HG03469 (cell line): ENCODE results near the gene NTN5.
"Not testable (repeated sequence)": the region's sequence is repeated elsewhere in the genome, so short reads cannot be mapped to it uniquely, and the experiment has no call there.

ENCODE experiments used
- ATAC-seq: cut with Tn5 transposase; IDR thresholded peaks from one replicate; pipeline ENCODE4 v1.9.1; 2021; ENCODE audit warnings: mild to moderate bottlenecking, moderate library complexity, moderate number of reproducible peaks; ENCODE audit not compliant: unreplicated experiment

Gene NTN5

DNA sequence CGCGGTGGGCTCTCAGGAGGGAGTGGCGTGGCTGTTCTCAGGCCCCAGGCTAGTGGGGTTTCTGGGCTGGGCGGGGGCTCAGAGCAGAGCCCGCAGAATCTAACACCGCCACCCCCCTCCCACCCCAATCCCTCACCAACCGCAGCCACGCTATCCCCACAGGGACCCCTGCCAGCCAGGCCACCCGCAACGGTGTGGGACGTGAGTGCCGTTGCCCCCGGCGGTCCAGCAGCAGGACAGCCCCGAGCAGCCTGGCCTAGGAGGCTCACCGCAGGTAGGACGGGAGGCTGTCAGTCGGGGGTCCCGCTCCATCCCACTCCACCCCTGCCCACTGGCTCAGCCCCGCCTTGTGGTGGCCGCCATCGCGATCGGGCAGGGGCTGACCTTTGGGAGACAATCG is at the start of gene NTN5:
TSS of gene NTN5 (minus strand) at position 24 of the 400 bp plus-strand sequence. CDS start 2,031 bp downstream, outside the sequence.
- no peak for ATAC-seq

DNA sequence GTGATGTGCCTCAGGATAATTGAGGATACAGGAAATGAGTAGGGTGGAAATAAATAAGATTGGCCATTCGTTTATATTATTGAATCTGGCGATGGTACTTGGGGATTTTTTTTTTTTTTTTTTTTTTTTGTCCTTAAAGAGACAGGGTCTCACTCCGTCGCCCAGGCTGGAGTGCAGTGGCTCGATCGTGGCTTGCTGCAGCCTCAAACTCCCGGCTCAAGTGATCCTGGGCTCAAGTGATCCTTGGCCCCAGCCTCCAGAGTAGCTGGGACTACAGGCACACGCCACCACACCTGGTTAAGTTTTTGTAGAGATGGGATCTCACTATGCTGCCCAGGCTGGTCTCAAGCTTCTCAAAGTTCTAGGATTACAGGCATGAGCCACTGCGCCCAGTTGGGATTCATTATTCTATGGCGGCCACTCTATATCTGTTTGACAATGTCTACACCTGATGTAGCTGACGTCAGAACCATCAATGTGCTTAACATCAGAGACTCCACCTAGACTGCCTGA is 49.4 kb upstream of the NTN5 start:
- ATAC-seq = no peak

GRCh38 chr19:48720613-48721296 is 47.9 kb upstream of the NTN5 start:
- ATAC-seq = no peak

GRCh38 chr19:48720251-48720612 is 47.4 kb upstream of the NTN5 start:
- no peak for ATAC-seq

- ATAC-seq = no peak
These were observed 46.7 kb upstream of the NTN5 start, which contains the start of gene MAMSTR for GRCh38 chr19:48719263-48720171. MAMSTR (minus strand) TSS chr19:48719725; CDS start chr19:48719031, 694 bp downstream.

DNA sequence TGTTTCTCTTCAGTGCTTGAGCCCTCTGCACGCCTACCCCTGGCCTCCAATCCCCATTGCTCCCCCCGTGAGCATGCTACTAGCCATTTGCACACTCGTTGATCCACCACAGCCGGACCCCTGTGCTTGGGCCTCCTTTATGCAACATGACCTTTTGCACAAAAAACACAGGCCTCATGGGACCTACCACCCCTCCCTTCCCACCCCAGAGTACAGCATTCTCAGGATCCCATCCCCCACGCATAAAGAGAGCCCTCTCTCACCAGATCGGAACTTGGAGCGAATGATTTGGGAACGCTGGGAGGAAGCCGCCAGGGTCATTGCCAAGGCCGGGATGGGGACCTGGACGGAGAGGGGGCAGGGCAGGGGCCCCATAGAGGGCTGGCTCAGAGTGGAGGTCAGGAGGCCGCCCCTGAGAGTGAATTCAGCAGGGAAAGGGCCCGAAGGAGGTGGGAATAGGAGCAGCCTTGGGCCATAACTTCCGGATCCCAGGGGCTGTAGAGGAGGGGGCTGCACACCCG is 46.0 kb upstream of the NTN5 start:
- no peak for ATAC-seq

DNA sequence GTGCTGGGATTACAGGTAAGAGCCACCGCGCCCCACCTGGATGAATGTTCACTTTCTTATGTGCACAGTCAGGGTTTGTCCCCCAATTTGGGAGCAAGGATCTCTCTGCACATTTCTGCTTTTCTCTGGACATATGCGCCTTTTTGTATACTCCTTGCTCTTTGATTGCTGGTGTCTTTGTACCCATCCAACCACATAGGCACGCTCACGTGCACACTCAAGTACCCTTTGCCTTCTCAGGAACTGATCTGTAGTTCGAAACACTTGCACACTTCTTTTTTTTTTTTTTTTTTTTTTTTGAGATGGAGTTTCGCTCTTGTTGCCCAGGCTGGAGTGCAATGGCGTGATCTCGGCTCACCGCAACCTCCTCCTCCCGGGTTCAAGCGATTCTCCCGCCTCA is 45.3 kb upstream of the NTN5 start:
- not testable (repeated sequence) for ATAC-seq

DNA sequence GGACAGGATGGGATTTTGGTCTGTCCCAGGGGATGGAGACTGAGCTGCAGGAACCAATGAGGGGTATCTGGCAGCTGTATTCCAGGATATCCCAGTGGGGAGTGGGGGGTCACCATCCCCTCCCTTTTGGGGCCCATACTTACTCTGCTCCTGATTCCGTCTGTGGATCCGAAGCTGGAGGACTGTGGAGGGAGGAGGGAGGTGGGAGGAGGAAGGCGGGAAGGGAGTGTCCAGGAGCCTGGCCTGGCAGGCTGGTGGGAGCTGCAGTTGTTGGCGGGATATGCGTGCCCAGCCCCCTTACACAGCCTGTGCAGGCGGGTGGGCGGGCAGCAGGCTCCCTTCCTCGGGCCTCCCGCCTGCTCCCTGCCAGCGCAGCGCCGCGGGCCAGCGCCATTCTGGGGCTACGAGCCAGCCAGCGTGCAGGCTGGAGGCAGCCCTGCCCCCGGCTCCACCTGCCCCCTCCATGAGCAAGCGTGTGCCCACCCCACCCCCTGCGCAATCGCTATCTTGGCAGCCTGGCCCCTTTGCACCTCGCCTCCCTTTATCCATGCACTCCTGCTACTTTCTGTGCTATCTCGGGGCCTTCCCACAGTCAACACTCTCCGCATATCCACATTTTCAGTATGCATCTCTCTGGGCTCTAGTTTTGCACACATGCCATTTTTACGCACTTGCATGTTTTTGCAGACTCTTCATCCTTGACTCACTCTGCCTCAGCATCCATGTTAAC is 43.9 kb upstream of the NTN5 start:
- ATAC-seq = no peak

GRCh38 chr19:48715681-48716171 is 42.9 kb upstream of the NTN5 start:
- no peak for ATAC-seq

GRCh38 chr19:48714759-48715675 is 42.2 kb upstream of the NTN5 start:
- ATAC-seq = no peak

GRCh38 chr19:48713864-48714755 is 41.3 kb upstream of the NTN5 start:
- peak; percentile 57 for ATAC-seq

DNA sequence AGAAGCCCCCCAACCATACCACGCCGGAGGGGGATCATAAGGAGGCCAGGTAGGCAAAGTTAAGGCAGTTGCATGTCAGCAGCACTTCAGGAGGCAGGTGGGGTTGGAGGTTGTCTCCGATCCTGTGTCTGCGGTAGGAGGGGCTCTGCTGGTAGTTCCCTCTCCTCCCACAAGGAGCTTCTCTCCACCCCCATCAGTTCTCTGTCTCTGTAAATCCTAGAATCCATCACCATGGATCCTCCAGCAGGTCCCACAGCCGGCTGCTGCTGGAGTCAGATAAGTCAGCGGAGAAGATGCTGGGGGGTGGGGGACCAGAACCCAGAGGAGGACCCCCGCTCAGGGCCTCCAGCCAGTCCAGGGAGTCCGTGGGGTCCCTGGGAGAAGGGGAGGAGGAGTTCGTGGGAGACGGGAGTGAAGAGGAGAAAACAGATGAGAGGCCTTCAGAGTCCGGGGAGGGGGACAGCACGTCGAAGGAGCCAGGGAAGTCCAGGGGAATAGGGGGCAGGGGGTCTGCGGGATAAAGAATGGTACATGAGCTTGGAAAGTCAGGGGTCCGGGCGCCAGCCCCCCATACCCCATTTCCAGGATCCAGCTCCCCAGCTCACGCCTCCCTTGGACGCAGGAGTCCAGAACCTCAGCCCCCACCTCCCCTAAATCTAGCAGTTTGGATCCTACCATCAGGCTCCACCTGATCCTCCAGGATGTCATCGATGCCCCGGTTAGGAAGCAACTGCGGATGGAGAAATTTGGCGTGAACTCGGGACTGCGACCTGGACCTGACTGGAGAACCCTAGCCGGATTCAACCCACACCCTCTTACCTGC is 40.4 kb upstream of the NTN5 start:
- ATAC-seq = no peak

GRCh38 chr19:48711106-48711662 is 38.4 kb upstream of the NTN5 start:
- no peak for ATAC-seq

DNA sequence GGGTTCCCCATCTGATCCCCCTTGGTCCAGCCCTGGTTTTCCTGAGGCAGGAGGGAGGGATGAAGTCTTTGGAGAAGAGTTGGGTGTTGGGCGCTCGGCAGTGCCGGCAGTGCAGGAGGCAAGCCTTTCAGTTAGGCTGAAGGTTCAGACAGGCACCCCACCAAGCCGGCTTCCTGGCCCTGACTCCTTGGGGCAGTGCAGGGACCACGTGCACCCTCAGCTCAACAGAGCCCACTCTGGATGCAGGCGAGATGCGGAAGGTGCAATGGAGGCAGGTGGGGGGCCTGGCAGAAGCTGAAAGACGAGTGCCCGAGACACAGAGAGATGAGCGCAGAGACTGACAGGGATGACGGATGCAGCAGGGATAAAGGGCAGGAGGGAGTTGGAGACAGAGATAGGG is 35.7 kb upstream of the NTN5 start:
- no peak for ATAC-seq

- no peak for ATAC-seq
These were observed 32.6 kb upstream of the NTN5 start for GRCh38 chr19:48705431-48705830.

DNA sequence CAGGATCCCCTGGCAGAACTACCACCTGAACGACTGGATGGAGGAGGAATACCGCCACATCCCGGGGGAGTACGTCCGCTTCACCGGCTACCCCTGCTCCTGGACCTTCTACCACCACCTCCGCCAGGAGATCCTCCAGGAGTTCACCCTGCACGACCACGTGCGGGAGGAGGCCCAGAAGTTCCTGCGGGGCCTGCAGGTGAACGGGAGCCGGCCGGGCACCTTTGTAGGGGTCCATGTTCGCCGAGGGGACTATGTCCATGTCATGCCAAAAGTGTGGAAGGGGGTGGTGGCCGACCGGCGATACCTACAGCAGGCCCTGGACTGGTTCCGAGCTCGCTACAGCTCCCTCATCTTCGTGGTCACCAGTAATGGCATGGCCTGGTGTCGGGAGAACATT is 30.5 kb upstream of the NTN5 start:
- no peak for ATAC-seq

DNA sequence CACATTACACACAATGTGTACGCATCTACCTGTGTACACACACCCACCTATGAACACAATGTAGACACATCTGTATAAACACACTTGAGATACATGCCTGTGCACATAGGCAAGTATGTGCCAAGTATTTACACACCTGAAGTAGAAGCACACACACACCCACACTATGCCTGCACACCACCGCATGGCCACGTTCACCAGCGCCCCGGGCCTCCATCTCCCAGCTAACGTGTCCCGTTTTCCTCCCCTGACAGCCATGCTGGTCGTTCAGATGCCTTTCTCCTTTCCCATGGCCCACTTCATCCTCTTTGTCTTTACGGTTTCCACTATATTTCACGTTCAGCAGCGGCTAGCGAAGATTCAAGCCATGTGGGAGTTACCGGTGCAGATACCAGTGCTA is 29.9 kb upstream of the NTN5 start:
- ATAC-seq = no peak

- ATAC-seq = no peak
These were observed 25.2 kb upstream of the NTN5 start for GRCh38 chr19:48698046-48698445.
